RPMI8226 (cell line): ENCODE measurements around the gene SLCO3A1.

Experiments
- DNase-seq: peaks from one replicate; pipeline ENCODE4 v3.0.0-alpha.2; 2015

The SLCO3A1 gene

GRCh38 chr15:92111291-92111690 lies 257.8 kb downstream of the SLCO3A1 start:
- DNase-seq: no peak

- DNase-seq: no peak
Measured at GRCh38 chr15:92111751-92112150, 258.2 kb downstream of the SLCO3A1 start.

- DNase-seq: no peak
Measured at GRCh38 chr15:92112180-92112579, 258.7 kb downstream of the SLCO3A1 start.

GRCh38 chr15:92112711-92113110 lies 259.2 kb downstream of the SLCO3A1 start:
- DNase-seq: no peak

GRCh38 chr15:92113832-92114231 lies 260.3 kb downstream of the SLCO3A1 start:
- DNase-seq: no peak

- no peak for DNase-seq
Measured at GRCh38 chr15:92115834-92116233, 262.3 kb downstream of the SLCO3A1 start.

- no peak for DNase-seq
Measured at GRCh38 chr15:92116330-92116729, 262.8 kb downstream of the SLCO3A1 start.

- DNase-seq: no peak
Measured at GRCh38 chr15:92117261-92117731, 263.8 kb downstream of the SLCO3A1 start.

- DNase-seq: no peak
Measured at GRCh38 chr15:92118162-92118935, 264.8 kb downstream of the SLCO3A1 start.

- no peak for DNase-seq
Measured at GRCh38 chr15:92118936-92119325, 265.4 kb downstream of the SLCO3A1 start.

GRCh38 chr15:92120094-92120795 lies 266.7 kb downstream of the SLCO3A1 start:
- DNase-seq: no peak

GRCh38 chr15:92121047-92121446 lies 267.5 kb downstream of the SLCO3A1 start:
- no peak for DNase-seq

- DNase-seq: no peak
Measured at GRCh38 chr15:92122259-92122658, 268.8 kb downstream of the SLCO3A1 start.

GRCh38 chr15:92123962-92124656 lies 270.6 kb downstream of the SLCO3A1 start:
- no peak for DNase-seq

- DNase-seq: no peak
Measured at GRCh38 chr15:92124657-92125010, 271.1 kb downstream of the SLCO3A1 start.

GRCh38 chr15:92128788-92129187 lies 275.3 kb downstream of the SLCO3A1 start:
- no peak for DNase-seq

GRCh38 chr15:92130244-92130643 lies 276.7 kb downstream of the SLCO3A1 start:
- DNase-seq: no peak

- no peak for DNase-seq
Measured at GRCh38 chr15:92130906-92131305, 277.4 kb downstream of the SLCO3A1 start.

GRCh38 chr15:92132982-92133755 lies 279.7 kb downstream of the SLCO3A1 start:
- DNase-seq: no peak

- no peak for DNase-seq
Measured at GRCh38 chr15:92140796-92141195, 287.3 kb downstream of the SLCO3A1 start.

- no peak for DNase-seq
Measured at GRCh38 chr15:92141607-92142006, 288.1 kb downstream of the SLCO3A1 start.

- DNase-seq: no peak
Measured at GRCh38 chr15:92142242-92143232, 289.0 kb downstream of the SLCO3A1 start.
